SK-N-SH treated with all-trans-retinoic acid at 6 μM for 48 hours (cell line): ENCODE results near the gene CDC26.

Experiments used
- ATAC-seq: fragments of 200-7000 bp; cut with Tn5 transposase; 3 replicates; pipeline ENCODE4 v1.9.1; 2020; ENCODE audit warnings: mild to moderate bottlenecking, moderate library complexity
- ARNTL ChIP-seq: fragments of 450-650 bp; formaldehyde crosslinking; IDR thresholded peaks from 2 replicates; pipeline ENCODE4 v1.5.0; 2020; ENCODE audit warnings: low read depth, mild to moderate bottlenecking, moderate library complexity, borderline replicate concordance
- CSRNP3 ChIP-seq: fragments of 250-450 bp; sonication (Bioruptor Pico); IDR thresholded peaks from 2 replicates; pipeline ENCODE4 v1.5.1; 2021; ENCODE audit warnings: mild to moderate bottlenecking, moderate library complexity
- ESRRG ChIP-seq: fragments of 250-450 bp; sonication (Bioruptor Pico); IDR thresholded peaks from 2 replicates; pipeline ENCODE4 v1.6.1; 2021; ENCODE audit warnings: mild to moderate bottlenecking
- GLIS3 ChIP-seq: fragments of 250-450 bp; sonication (Bioruptor Pico); IDR thresholded peaks from 2 replicates; pipeline ENCODE4 v1.5.0; 2020; ENCODE audit warnings: mild to moderate bottlenecking, moderate library complexity
- ISL1 ChIP-seq: fragments of 250-450 bp; sonication (Bioruptor Pico); IDR thresholded peaks from 2 replicates; pipeline ENCODE4 v2.1.2; 2022; ENCODE audit warnings: mild to moderate bottlenecking, moderate library complexity
- SNAI2 ChIP-seq: fragments of 250-450 bp; sonication (Bioruptor Pico); IDR thresholded peaks from 2 replicates; pipeline ENCODE4 v1.5.0; 2020; ENCODE audit warnings: mild to moderate bottlenecking, moderate library complexity
- TCF4 ChIP-seq: fragments of 250-450 bp; sonication (Bioruptor Pico); IDR thresholded peaks from 2 replicates; pipeline ENCODE4 v1.8.0; 2021; ENCODE audit warnings: mild to moderate bottlenecking, moderate library complexity, borderline replicate concordance
- TOX ChIP-seq: fragments of 250-450 bp; sonication (Bioruptor Pico); IDR thresholded peaks from 2 replicates; pipeline ENCODE4 v1.8.0; 2021; ENCODE audit warnings: mild to moderate bottlenecking, moderate library complexity, borderline replicate concordance
- ZFP30 ChIP-seq: fragments of 450-650 bp; formaldehyde crosslinking; IDR thresholded peaks from 2 replicates; pipeline ENCODE4 v1.5.0; 2022; ENCODE audit warnings: mild to moderate bottlenecking, moderate library complexity
- ZNF565 ChIP-seq: fragments of 450-650 bp; formaldehyde crosslinking; conservative IDR thresholded peaks from 2 replicates; pipeline ENCODE4 v1.5.0; 2020; ENCODE audit warnings: low read depth, mild to moderate bottlenecking, moderate library complexity
- ZNF70 ChIP-seq: fragments of 450-650 bp; formaldehyde crosslinking; IDR thresholded peaks from 2 replicates; pipeline ENCODE4 v1.5.0; 2020; ENCODE audit warnings: mild to moderate bottlenecking, moderate library complexity
- ZNF8 ChIP-seq: fragments of 450-650 bp; formaldehyde crosslinking; IDR thresholded peaks from 2 replicates; pipeline ENCODE4 v1.5.0; 2020; ENCODE audit warnings: mild to moderate bottlenecking, moderate library complexity
- TF ChIP-seq, protein P1 (sequence below): fragments of 250-450 bp; sonication (Bioruptor Pico); IDR thresholded peaks from 2 replicates; pipeline ENCODE4 v1.8.0; 2020; ENCODE audit warnings: mild to moderate bottlenecking, moderate library complexity, borderline replicate concordance
- TF ChIP-seq, protein P2 (sequence below): fragments of 250-450 bp; sonication (Bioruptor Pico); IDR thresholded peaks from 2 replicates; pipeline ENCODE4 v1.5.1; 2020; ENCODE audit warnings: low read depth, mild to moderate bottlenecking, moderate library complexity
- TF ChIP-seq, protein P3 (sequence below): fragments of 250-450 bp; sonication (Bioruptor Pico); IDR thresholded peaks from 2 replicates; pipeline ENCODE4 v1.8.0; 2021; ENCODE audit warnings: low read depth, mild to moderate bottlenecking, moderate library complexity, borderline replicate concordance
- TF ChIP-seq, protein P4 (sequence below): fragments of 250-450 bp; sonication (Bioruptor Pico); IDR thresholded peaks from 2 replicates; pipeline ENCODE4 v1.5.0; 2020; ENCODE audit warnings: mild to moderate bottlenecking, moderate library complexity

CDC26 gene

GRCh38 chr9:113275157-113276131 is at the start of gene CDC26, which contains the start of gene PRPF4:
Gene CDC26, minus strand, starts transcription at chr9:113275572. Its CDS starts 3,065 bp downstream, at chr9:113272507.
Gene PRPF4, plus strand, starts transcription at chr9:113275658. Its CDS starts 86 bp downstream, at chr9:113275744.
- TF ChIP-seq, protein P1, sequence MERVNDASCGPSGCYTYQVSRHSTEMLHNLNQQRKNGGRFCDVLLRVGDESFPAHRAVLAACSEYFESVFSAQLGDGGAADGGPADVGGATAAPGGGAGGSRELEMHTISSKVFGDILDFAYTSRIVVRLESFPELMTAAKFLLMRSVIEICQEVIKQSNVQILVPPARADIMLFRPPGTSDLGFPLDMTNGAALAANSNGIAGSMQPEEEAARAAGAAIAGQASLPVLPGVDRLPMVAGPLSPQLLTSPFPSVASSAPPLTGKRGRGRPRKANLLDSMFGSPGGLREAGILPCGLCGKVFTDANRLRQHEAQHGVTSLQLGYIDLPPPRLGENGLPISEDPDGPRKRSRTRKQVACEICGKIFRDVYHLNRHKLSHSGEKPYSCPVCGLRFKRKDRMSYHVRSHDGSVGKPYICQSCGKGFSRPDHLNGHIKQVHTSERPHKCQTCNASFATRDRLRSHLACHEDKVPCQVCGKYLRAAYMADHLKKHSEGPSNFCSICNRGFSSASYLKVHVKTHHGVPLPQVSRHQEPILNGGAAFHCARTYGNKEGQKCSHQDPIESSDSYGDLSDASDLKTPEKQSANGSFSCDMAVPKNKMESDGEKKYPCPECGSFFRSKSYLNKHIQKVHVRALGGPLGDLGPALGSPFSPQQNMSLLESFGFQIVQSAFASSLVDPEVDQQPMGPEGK (CRISPR knock-in tag), result peak; percentile 63; the same call in 1 of the 2 replicates
- TF ChIP-seq ARNTL, result no peak
- peak; percentile 96 for ATAC-seq

DNA sequence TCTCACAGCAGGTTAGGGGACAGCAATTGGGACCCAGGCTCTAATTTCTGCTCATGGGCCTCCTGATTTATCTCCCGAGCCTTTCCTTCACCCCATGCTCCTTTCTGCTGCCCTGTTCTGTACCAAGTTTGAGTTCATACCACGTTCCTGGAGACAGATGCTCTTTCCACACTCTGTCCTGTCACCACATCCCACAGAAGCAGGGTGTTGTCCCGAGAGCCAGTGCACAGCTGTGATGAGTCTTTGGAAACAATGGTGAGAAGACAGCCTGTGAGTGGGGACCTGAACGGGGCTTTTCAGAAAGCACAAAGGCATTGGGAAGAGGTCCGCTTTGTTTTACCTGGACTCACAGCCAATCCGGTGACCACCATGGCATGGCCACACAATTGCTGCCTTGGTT is 47.3 kb upstream of the CDC26 start:
- no peak for ATAC-seq
- TF ChIP-seq TCF4 (CRISPR knock-in tag), result no peak
- no peak for TF ChIP-seq GLIS3 (CRISPR knock-in tag)
- TF ChIP-seq, all 23 proteins: peak for 0

DNA sequence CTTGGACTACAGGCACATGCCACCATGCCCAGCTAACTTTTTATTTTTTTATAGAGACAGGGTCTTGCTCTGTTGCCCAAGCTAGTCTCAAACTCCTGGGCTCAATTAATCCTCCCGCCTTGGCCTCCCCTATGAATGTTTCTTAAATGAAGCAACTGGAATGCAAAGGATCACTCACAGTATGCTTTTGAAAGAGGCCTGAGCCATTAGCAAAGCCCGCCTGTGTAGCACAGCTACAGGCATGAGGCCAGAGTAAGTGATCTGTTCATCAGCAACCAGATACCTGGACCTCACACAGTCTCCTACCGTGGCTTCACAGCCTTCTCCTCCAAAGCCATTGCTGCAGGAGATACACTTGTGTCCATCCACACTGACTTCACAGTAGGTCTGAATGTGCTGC is 44.7 kb upstream of the CDC26 start:
- TF ChIP-seq, protein P1 (CRISPR knock-in tag), result no peak
- TF ChIP-seq ZNF8 (CRISPR knock-in tag) (no peak), GLIS3 (CRISPR knock-in tag) (no peak), ZFP30 (CRISPR knock-in tag) (no peak), TOX (CRISPR knock-in tag) (no peak), TCF4 (CRISPR knock-in tag) (no peak), CSRNP3 (CRISPR knock-in tag) (no peak), ISL1 (no peak), ESRRG (CRISPR knock-in tag) (no peak)
- TF ChIP-seq, protein P2, sequence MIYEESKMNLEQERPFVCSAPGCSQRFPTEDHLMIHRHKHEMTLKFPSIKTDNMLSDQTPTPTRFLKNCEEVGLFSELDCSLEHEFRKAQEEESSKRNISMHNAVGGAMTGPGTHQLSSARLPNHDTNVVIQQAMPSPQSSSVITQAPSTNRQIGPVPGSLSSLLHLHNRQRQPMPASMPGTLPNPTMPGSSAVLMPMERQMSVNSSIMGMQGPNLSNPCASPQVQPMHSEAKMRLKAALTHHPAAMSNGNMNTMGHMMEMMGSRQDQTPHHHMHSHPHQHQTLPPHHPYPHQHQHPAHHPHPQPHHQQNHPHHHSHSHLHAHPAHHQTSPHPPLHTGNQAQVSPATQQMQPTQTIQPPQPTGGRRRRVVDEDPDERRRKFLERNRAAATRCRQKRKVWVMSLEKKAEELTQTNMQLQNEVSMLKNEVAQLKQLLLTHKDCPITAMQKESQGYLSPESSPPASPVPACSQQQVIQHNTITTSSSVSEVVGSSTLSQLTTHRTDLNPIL (CRISPR knock-in tag), result no peak
- TF ChIP-seq, protein P3, sequence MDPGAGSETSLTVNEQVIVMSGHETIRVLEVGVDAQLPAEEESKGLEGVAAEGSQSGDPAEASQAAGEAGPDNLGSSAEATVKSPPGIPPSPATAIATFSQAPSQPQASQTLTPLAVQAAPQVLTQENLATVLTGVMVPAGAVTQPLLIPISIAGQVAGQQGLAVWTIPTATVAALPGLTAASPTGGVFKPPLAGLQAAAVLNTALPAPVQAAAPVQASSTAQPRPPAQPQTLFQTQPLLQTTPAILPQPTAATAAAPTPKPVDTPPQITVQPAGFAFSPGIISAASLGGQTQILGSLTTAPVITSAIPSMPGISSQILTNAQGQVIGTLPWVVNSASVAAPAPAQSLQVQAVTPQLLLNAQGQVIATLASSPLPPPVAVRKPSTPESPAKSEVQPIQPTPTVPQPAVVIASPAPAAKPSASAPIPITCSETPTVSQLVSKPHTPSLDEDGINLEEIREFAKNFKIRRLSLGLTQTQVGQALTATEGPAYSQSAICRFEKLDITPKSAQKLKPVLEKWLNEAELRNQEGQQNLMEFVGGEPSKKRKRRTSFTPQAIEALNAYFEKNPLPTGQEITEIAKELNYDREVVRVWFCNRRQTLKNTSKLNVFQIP, result no peak
- TF ChIP-seq, protein P4, sequence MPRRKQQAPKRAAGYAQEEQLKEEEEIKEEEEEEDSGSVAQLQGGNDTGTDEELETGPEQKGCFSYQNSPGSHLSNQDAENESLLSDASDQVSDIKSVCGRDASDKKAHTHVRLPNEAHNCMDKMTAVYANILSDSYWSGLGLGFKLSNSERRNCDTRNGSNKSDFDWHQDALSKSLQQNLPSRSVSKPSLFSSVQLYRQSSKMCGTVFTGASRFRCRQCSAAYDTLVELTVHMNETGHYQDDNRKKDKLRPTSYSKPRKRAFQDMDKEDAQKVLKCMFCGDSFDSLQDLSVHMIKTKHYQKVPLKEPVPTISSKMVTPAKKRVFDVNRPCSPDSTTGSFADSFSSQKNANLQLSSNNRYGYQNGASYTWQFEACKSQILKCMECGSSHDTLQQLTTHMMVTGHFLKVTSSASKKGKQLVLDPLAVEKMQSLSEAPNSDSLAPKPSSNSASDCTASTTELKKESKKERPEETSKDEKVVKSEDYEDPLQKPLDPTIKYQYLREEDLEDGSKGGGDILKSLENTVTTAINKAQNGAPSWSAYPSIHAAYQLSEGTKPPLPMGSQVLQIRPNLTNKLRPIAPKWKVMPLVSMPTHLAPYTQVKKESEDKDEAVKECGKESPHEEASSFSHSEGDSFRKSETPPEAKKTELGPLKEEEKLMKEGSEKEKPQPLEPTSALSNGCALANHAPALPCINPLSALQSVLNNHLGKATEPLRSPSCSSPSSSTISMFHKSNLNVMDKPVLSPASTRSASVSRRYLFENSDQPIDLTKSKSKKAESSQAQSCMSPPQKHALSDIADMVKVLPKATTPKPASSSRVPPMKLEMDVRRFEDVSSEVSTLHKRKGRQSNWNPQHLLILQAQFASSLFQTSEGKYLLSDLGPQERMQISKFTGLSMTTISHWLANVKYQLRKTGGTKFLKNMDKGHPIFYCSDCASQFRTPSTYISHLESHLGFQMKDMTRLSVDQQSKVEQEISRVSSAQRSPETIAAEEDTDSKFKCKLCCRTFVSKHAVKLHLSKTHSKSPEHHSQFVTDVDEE (CRISPR knock-in tag), result no peak
- ATAC-seq, result no peak

DNA sequence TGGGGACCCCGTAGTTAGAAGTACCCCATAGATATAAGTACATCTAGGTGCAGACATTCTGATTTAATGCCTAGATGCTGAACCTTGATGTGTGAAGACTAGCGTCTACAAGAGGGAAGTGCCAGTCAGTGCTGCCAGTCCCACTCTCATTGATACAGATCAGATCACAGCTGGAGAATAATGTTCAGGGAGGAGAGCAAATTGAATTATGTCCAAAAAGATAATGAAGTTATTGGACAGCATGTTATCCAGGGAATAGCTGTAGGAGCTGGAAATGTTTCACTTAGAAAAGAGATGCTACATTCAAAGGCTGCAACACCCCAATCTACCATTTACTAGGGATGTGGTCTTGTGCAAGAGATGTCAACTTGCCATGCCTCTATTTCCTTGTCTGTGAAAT is 43.7 kb upstream of the CDC26 start:
- TF ChIP-seq ZNF70 (peak; percentile 91), ZNF565 (CRISPR knock-in tag) (no peak), SNAI2 (no peak), TCF4 (CRISPR knock-in tag) (peak; percentile 33; the same call in 1 of the 2 replicates)
- no peak for ATAC-seq
